ENCODE measurements around the gene LANCL3.
"Not testable (repeated sequence)": the region's sequence is repeated elsewhere in the genome, so short reads cannot be mapped to it uniquely, and the experiment has no call there.

LANCL3 gene

GRCh38 chrX:37571426-37572107 is at the start of gene LANCL3:
Gene LANCL3 (plus strand): TSS chrX:37571661. CDS start chrX:37571871, 210 bp downstream.
- 0 out of 2 replicates have a peak within 1 kb of the TSS, but pooled peaks have one; percentile 13 for H3K4me3 ChIP-seq (ENCODE audit: low read depth, low read length)
- DNase-seq (ENCODE audit: low read depth): not testable (repeated sequence)

GRCh38 chrX:37523673-37524072 is 47.8 kb upstream of the LANCL3 start:
- not testable (repeated sequence) for DNase-seq (ENCODE audit: low read depth); H3K4me3 ChIP-seq (ENCODE audit: low read depth, low read length)

- no peak for TF ChIP-seq CTCF (IDR thresholded peaks at IDR 0.05; ENCODE audit: control insufficient read depth, extremely low read depth, insufficient read depth)
- DNase-seq (ENCODE audit: low read depth): no peak
- H3K4me3 ChIP-seq (ENCODE audit: low read depth, low read length): no peak overlapping the region
These were observed 29.5 kb upstream of the LANCL3 start for GRCh38 chrX:37541991-37542390.

- H3K4me3 ChIP-seq (ENCODE audit: low read depth, low read length): no peak overlapping the region
- no peak for DNase-seq (ENCODE audit: low read depth)
- no peak for TF ChIP-seq CTCF (IDR thresholded peaks at IDR 0.05; ENCODE audit: control insufficient read depth, extremely low read depth, insufficient read depth)
These were observed 28.7 kb upstream of the LANCL3 start for GRCh38 chrX:37542791-37543190.

GRCh38 chrX:37543324-37543723 is 28.1 kb upstream of the LANCL3 start:
- no peak for TF ChIP-seq CTCF (IDR thresholded peaks at IDR 0.05; ENCODE audit: control insufficient read depth, extremely low read depth, insufficient read depth)

GRCh38 chrX:37544531-37544930 is 26.9 kb upstream of the LANCL3 start:
- not testable (repeated sequence) for H3K4me3 ChIP-seq (ENCODE audit: low read depth, low read length)

More at GRCh38 chrX:37543324-37543723, 28.1 kb upstream of the LANCL3 start:
- DNase-seq (ENCODE audit: low read depth): no peak
- no peak overlapping the region for H3K4me3 ChIP-seq (ENCODE audit: low read depth, low read length)

GRCh38 chrX:37545066-37545465 is 26.4 kb upstream of the LANCL3 start:
- TF ChIP-seq CTCF (IDR thresholded peaks at IDR 0.05; ENCODE audit: control insufficient read depth, extremely low read depth, insufficient read depth): no peak
- no peak for DNase-seq (ENCODE audit: low read depth)
- no peak overlapping the region for H3K4me3 ChIP-seq (ENCODE audit: low read depth, low read length)

More at GRCh38 chrX:37544531-37544930, 26.9 kb upstream of the LANCL3 start:
- DNase-seq (ENCODE audit: low read depth): not testable (repeated sequence)

- H3K4me3 ChIP-seq (ENCODE audit: low read depth, low read length); DNase-seq (ENCODE audit: low read depth): not testable (repeated sequence)
These were observed 21.8 kb upstream of the LANCL3 start for GRCh38 chrX:37549619-37550018.

- TF ChIP-seq CTCF (IDR thresholded peaks at IDR 0.05; ENCODE audit: control insufficient read depth, extremely low read depth, insufficient read depth): no peak
- DNase-seq (ENCODE audit: low read depth): no peak
- no peak overlapping the region for H3K4me3 ChIP-seq (ENCODE audit: low read depth, low read length)
These were observed 18.0 kb upstream of the LANCL3 start for GRCh38 chrX:37553476-37553875.

- H3K4me3 ChIP-seq (ENCODE audit: low read depth, low read length); DNase-seq (ENCODE audit: low read depth): not testable (repeated sequence)
These were observed 6.2 kb upstream of the LANCL3 start for GRCh38 chrX:37565254-37565653.

GRCh38 chrX:37570349-37570748 is 1.1 kb upstream of the LANCL3 start:
- H3K4me3 ChIP-seq (ENCODE audit: low read depth, low read length); DNase-seq (ENCODE audit: low read depth): not testable (repeated sequence)

Data from LNCaP clone FGC (cell line).